ENCODE measurements around the gene ST7. TPM values are rescaled to one million over a fixed set of nuclear protein-coding genes. Genes with fewer than 3 reads are reported as not detected.

Gene ST7
- total RNA-seq, 1 donor from 2014 or later: 8.3 TPM

DNA sequence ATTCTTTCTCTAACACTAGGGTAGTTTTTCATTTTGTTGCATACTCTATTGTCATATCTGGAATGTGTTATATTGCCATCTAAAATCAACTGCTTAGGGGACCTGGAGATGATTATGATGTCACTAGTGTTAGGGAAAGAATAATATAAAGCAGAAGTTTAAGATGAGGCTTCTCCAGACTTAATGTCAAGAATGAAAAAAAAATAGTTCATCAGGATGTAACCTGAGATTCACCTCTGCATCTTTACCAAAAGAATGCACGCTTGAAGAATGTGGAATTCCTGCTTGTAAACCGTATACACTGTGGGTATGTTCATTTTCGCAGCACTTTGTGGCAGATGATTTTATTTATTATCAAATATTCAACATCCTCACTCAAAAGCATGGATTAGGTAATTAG lies 184.6 kb downstream of the ST7 start:
- intact Hi-C loops (cut with micrococcal nuclease): no loop called here
- Mint-ChIP-seq H3K4me1 (no peaks in the 10 kb centered on the region), H3K27me3 (no peaks in the 10 kb centered on the region), H3K9me3 (no peaks in the 10 kb centered on the region), H3K4me3 (no peak overlapping the region), H3K27ac (no peak overlapping the region), H3K36me3 (ENCODE audit: low read depth) (peaks cover 2% of the 10 kb centered on the region)
- CTCF ChIA-PET: no interaction called here
- TF ChIP-seq, protein P1, sequence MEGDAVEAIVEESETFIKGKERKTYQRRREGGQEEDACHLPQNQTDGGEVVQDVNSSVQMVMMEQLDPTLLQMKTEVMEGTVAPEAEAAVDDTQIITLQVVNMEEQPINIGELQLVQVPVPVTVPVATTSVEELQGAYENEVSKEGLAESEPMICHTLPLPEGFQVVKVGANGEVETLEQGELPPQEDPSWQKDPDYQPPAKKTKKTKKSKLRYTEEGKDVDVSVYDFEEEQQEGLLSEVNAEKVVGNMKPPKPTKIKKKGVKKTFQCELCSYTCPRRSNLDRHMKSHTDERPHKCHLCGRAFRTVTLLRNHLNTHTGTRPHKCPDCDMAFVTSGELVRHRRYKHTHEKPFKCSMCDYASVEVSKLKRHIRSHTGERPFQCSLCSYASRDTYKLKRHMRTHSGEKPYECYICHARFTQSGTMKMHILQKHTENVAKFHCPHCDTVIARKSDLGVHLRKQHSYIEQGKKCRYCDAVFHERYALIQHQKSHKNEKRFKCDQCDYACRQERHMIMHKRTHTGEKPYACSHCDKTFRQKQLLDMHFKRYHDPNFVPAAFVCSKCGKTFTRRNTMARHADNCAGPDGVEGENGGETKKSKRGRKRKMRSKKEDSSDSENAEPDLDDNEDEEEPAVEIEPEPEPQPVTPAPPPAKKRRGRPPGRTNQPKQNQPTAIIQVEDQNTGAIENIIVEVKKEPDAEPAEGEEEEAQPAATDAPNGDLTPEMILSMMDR (IDR thresholded peaks at IDR 0.05): no peak
- ATAC-seq (ENCODE audit: low read depth) (no peak), DNase-seq (no peak)
- POLR2A ChIA-PET: no interaction called here

DNA sequence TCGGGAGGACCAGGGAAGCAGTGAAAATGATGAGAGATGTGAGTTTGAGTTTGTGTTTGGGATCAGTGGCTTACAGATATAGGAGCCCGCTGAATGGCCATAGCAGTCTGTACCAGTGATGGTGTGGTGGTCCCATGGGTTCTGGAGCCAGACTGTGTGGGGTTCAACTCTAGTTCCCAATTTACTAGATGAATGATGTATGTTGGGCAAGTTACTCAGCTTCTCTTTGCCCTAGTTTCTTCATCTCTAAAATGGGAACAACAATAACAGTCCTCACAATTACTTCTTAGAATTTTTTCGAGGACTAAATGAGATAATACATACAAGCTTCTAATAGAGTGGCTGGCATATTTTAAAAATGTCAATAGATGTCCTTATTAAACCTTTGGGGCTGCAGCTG lies 185.2 kb downstream of the ST7 start:
- POLR2A ChIA-PET: no interaction called here
- H3K27ac Mint-ChIP-seq: no peak overlapping the region

DNA sequence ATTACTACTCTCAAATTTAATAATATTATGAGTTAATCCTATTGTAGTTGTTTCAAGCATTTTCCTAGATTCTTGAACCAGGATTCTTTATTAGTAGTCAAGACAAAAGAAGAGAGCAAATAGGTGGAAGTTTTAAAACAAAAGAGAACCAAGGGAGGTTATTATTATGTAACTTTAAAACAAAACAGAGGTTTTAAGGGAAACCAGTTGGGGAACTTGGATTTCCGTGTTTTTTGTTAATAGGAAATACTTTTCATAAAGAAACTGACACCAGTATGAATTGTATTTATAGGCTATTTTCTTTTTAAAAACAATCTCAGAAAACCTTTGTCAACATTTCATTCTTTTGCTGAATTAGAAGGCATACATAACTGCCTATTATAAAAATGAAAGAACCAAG lies 185.7 kb downstream of the ST7 start:
- Mint-ChIP-seq H3K36me3 (ENCODE audit: low read depth) (peaks cover 2% of the 10 kb centered on the region), H3K27ac (no peak overlapping the region), H3K4me3 (no peak overlapping the region), H3K9me3 (no peaks in the 10 kb centered on the region), H3K4me1 (no peaks in the 10 kb centered on the region), H3K27me3 (no peaks in the 10 kb centered on the region)
- ChIA-PET CTCF (interaction anchor here (1.4 kb wide), 1 partner anchor 13 kb away, joined by 3 read pairs; no protein-coding TSS in a partner anchor), POLR2A (no interaction called here)
- TF ChIP-seq, protein P1 (IDR thresholded peaks at IDR 0.05): no peak
- ATAC-seq (ENCODE audit: low read depth): no peak
- intact Hi-C loops (cut with micrococcal nuclease): no loop called here
- no peak for DNase-seq

More for the DNA sequence above, 185.2 kb downstream of the ST7 start:
- TF ChIP-seq, protein P1 (IDR thresholded peaks at IDR 0.05): no peak
- intact Hi-C loops (cut with micrococcal nuclease): no loop called here
- Mint-ChIP-seq H3K27me3 (no peaks in the 10 kb centered on the region), H3K9me3 (no peaks in the 10 kb centered on the region), H3K4me3 (no peak overlapping the region), H3K36me3 (ENCODE audit: low read depth) (peaks cover 2% of the 10 kb centered on the region), H3K4me1 (no peaks in the 10 kb centered on the region)
- ATAC-seq (ENCODE audit: low read depth): no peak
- CTCF ChIA-PET: no interaction called here
- no peak for DNase-seq

DNA sequence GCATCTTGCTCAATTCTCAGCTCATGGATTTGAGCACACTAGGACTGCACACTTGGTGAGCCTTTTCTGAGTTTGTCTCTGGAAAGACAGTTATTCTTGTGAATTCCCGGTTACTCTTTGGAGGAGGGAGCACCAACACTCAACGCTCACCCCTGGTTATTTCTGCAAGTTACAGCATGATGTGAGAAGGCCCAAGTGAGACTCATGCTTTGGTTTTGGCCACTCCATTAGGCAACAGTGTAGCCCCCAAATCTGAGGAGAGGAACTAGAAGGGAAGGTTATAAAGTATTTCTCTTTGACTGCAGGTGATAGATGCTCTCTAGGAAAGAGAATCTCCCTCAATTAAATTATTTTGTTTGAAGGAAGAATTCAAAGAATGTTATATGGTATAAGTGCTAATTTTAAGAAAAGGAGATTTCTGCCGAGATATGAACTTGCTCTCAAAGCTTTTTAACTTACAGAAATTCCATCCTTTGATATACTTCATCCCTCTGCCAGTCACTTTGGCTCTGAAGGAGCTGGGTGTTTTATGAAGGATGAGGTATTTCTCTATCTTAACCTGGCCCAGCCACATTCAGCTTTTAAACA lies 186.2 kb downstream of the ST7 start:
- DNase-seq: no peak
- Mint-ChIP-seq H3K4me3 (no peak overlapping the region), H3K9me3 (no peaks in the 10 kb centered on the region), H3K4me1 (no peaks in the 10 kb centered on the region), H3K36me3 (ENCODE audit: low read depth) (no peaks in the 10 kb centered on the region), H3K27me3 (no peaks in the 10 kb centered on the region), H3K27ac (no peak overlapping the region)
- intact Hi-C loops (cut with micrococcal nuclease): no loop called here
- ChIA-PET POLR2A (no interaction called here), CTCF (interaction anchor here (0.5 to 1.4 kb wide), 2 partner anchors 13 to 128 kb away, joined by 3 read pairs; no protein-coding TSS in a partner anchor)
- ATAC-seq (ENCODE audit: low read depth): no peak
- TF ChIP-seq, protein P1 (IDR thresholded peaks at IDR 0.05): no peak

DNA sequence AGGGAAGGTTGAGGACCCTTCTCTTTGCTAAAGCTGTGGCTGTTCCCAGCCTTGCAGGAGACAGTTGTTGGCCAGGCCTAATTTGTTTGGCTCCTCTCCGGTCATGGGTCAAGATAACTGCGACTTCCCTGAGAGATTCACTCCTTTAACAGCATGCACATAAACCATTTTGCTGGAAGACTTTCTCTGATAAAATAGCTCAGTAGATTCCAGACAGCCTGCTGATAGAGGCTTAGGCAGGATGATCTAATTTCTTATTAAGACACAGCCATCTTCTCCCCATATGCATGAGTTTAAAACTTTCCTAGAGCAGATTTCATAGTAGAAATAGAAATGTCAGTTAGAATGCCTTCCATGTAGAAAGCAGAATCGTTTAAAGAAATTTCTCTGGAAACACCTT lies 187.6 kb downstream of the ST7 start:
- Mint-ChIP-seq H3K4me3 (no peak overlapping the region), H3K36me3 (ENCODE audit: low read depth) (no peaks in the 10 kb centered on the region), H3K4me1 (no peaks in the 10 kb centered on the region), H3K27me3 (no peaks in the 10 kb centered on the region), H3K9me3 (no peaks in the 10 kb centered on the region), H3K27ac (no peak overlapping the region)
- ChIA-PET POLR2A (no interaction called here), CTCF (interaction anchor here (1.1 to 1.5 kb wide), 2 partner anchors 13 to 153 kb away, joined by 3 to 4 read pairs; no protein-coding TSS in a partner anchor)
- ATAC-seq (ENCODE audit: low read depth) (no peak), DNase-seq (no peak)
- intact Hi-C loops (cut with micrococcal nuclease): no loop called here
- TF ChIP-seq, protein P1 (IDR thresholded peaks at IDR 0.05): no peak
